HG03469 (cell line): ENCODE results near the gene ABCC6.
"Not testable (repeated sequence)": the region's sequence is repeated elsewhere in the genome, so short reads cannot be mapped to it uniquely, and the experiment has no call there.

ENCODE experiments used
- ATAC-seq: cut with Tn5 transposase; IDR thresholded peaks from one replicate; pipeline ENCODE4 v1.9.1; 2021; ENCODE audit warnings: mild to moderate bottlenecking, moderate library complexity, moderate number of reproducible peaks; ENCODE audit not compliant: unreplicated experiment

ABCC6 gene

GRCh38 chr16:16120044-16120381 is 103.3 kb downstream of the ABCC6 start:
- no peak for ATAC-seq

GRCh38 chr16:16118337-16118736 is 105.0 kb downstream of the ABCC6 start:
- no peak for ATAC-seq

GRCh38 chr16:16116841-16117240 is 106.5 kb downstream of the ABCC6 start:
- no peak for ATAC-seq

- ATAC-seq: no peak
Measured at GRCh38 chr16:16113076-16113475, 110.2 kb downstream of the ABCC6 start.

- no peak for ATAC-seq
Measured at GRCh38 chr16:16112450-16113053, 110.7 kb downstream of the ABCC6 start.

GRCh38 chr16:16111639-16112038 is 111.7 kb downstream of the ABCC6 start:
- no peak for ATAC-seq

- ATAC-seq: no peak
Measured at GRCh38 chr16:16110111-16110490, 113.2 kb downstream of the ABCC6 start.

- ATAC-seq: no peak
Measured at GRCh38 chr16:16109453-16110110, 113.7 kb downstream of the ABCC6 start.

- ATAC-seq: no peak
Measured at GRCh38 chr16:16108759-16109158, 114.5 kb downstream of the ABCC6 start.

GRCh38 chr16:16107839-16108238 is 115.5 kb downstream of the ABCC6 start:
- ATAC-seq: no peak

- no peak for ATAC-seq
Measured at GRCh38 chr16:16106466-16106865, 116.8 kb downstream of the ABCC6 start.

- ATAC-seq: no peak
Measured at GRCh38 chr16:16105646-16106045, 117.6 kb downstream of the ABCC6 start.

GRCh38 chr16:16104804-16105141 is 118.5 kb downstream of the ABCC6 start:
- not testable (repeated sequence) for ATAC-seq

- ATAC-seq: not testable (repeated sequence)
Measured at GRCh38 chr16:16104132-16104803, 119.0 kb downstream of the ABCC6 start.

- ATAC-seq: no peak
Measured at GRCh38 chr16:16102738-16103137, 120.6 kb downstream of the ABCC6 start.

GRCh38 chr16:16101585-16101984 is 121.7 kb downstream of the ABCC6 start:
- no peak for ATAC-seq

GRCh38 chr16:16100631-16101030 is 122.7 kb downstream of the ABCC6 start:
- ATAC-seq: no peak

- ATAC-seq: no peak
Measured at GRCh38 chr16:16099320-16099719, 124.0 kb downstream of the ABCC6 start.
